ENCODE results near the gene GET3. TPM values are rescaled to one million over a fixed set of nuclear protein-coding genes. Genes with fewer than 3 reads are reported as not detected.

GET3 gene
- total and polyA plus RNA-seq, 2 of the 13 experiments (the other 11 are each of a cell fraction or from before 2014, with no cell fraction given): 57.7 to 59.4 TPM

- TF ChIP-seq LBX2 (CRISPR knock-in tag; IDR thresholded peaks at IDR 0.05; ENCODE audit: borderline replicate concordance): 0 out of 2 replicates have a peak, but pooled peaks have one; percentile 21
- TF ChIP-seq, protein P1, sequence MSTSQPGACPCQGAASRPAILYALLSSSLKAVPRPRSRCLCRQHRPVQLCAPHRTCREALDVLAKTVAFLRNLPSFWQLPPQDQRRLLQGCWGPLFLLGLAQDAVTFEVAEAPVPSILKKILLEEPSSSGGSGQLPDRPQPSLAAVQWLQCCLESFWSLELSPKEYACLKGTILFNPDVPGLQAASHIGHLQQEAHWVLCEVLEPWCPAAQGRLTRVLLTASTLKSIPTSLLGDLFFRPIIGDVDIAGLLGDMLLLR (CRISPR knock-in tag; IDR thresholded peaks at IDR 0.05): 0 out of 2 replicates have a peak, but pooled peaks have one; percentile 46
- TF ChIP-seq ZNF235 (CRISPR knock-in tag; IDR thresholded peaks at IDR 0.05; ENCODE audit: borderline replicate concordance): peak; percentile 48; the same call in 1 of the 2 replicates
- peak; percentile 28; the same call in 1 of the 2 replicates for TF ChIP-seq ZNF205 (CRISPR knock-in tag; IDR thresholded peaks at IDR 0.05)
- 0 out of 2 replicates have a peak, but pooled peaks have one; percentile 85 for TF ChIP-seq ZNF253 (CRISPR knock-in tag; IDR thresholded peaks at IDR 0.05; ENCODE audit: borderline replicate concordance)
- peak; percentile 27 for TF ChIP-seq MED1 (CRISPR knock-in tag; IDR thresholded peaks at IDR 0.05)
- TF ChIP-seq KDM2A (CRISPR knock-in tag; IDR thresholded peaks at IDR 0.05; ENCODE audit: borderline replicate concordance, low read depth): peak; percentile 26; the same call in 1 of the 2 replicates
- peak; percentile 38; the same call in 1 of the 2 replicates for TF ChIP-seq ZNF274 (CRISPR knock-in tag; IDR thresholded peaks at IDR 0.05)
- TF ChIP-seq MTF2 (CRISPR knock-in tag; IDR thresholded peaks at IDR 0.05; ENCODE audit: borderline replicate concordance): 0 out of 2 replicates have a peak, but pooled peaks have one; percentile 43
- peak; percentile 12; the same call in 1 of the 2 replicates for TF ChIP-seq ZNF333 (CRISPR knock-in tag; IDR thresholded peaks at IDR 0.05; ENCODE audit: borderline replicate concordance)
- TF ChIP-seq, protein P2, sequence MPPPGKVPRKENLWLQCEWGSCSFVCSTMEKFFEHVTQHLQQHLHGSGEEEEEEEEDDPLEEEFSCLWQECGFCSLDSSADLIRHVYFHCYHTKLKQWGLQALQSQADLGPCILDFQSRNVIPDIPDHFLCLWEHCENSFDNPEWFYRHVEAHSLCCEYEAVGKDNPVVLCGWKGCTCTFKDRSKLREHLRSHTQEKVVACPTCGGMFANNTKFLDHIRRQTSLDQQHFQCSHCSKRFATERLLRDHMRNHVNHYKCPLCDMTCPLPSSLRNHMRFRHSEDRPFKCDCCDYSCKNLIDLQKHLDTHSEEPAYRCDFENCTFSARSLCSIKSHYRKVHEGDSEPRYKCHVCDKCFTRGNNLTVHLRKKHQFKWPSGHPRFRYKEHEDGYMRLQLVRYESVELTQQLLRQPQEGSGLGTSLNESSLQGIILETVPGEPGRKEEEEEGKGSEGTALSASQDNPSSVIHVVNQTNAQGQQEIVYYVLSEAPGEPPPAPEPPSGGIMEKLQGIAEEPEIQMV (CRISPR knock-in tag; IDR thresholded peaks at IDR 0.05; ENCODE audit: low read depth): peak; percentile 59; the same call in 1 of the 2 replicates
- peak; percentile 23; the same call in 1 of the 2 replicates for TF ChIP-seq ZNF788 (CRISPR knock-in tag; IDR thresholded peaks at IDR 0.05; ENCODE audit: borderline replicate concordance)
- peak; percentile 31; the same call in 1 of the 2 replicates for TF ChIP-seq HES4 (CRISPR knock-in tag; IDR thresholded peaks at IDR 0.05; ENCODE audit: borderline replicate concordance)
- peak; percentile 68 for TF ChIP-seq RBFOX2 (IDR thresholded peaks at IDR 0.05; ENCODE audit: low read depth, low read length)
- TF ChIP-seq, protein P3, sequence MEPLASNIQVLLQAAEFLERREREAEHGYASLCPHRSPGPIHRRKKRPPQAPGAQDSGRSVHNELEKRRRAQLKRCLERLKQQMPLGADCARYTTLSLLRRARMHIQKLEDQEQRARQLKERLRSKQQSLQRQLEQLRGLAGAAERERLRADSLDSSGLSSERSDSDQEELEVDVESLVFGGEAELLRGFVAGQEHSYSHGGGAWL (CRISPR knock-in tag; IDR thresholded peaks at IDR 0.05): peak; percentile 38; the same call in 1 of the 2 replicates
- TF ChIP-seq IKZF5 (CRISPR knock-in tag; IDR thresholded peaks at IDR 0.05): 0 out of 2 replicates have a peak, but pooled peaks have one; percentile 14
- TF ChIP-seq, protein P4, sequence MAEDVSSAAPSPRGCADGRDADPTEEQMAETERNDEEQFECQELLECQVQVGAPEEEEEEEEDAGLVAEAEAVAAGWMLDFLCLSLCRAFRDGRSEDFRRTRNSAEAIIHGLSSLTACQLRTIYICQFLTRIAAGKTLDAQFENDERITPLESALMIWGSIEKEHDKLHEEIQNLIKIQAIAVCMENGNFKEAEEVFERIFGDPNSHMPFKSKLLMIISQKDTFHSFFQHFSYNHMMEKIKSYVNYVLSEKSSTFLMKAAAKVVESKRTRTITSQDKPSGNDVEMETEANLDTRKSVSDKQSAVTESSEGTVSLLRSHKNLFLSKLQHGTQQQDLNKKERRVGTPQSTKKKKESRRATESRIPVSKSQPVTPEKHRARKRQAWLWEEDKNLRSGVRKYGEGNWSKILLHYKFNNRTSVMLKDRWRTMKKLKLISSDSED (CRISPR knock-in tag; IDR thresholded peaks at IDR 0.05): 0 out of 2 replicates have a peak, but pooled peaks have one; percentile 34
- no peak for TF ChIP-seq TRIM22 (IDR thresholded peaks at IDR 0.05)
Observed at GRCh38 chr19:12774588-12775555, 37.6 kb downstream of the GET3 start, which contains the start of gene HOOK2 (continued).

Measured in HepG2 (cell line).